ENCODE data around the gene TM4SF18. TPM values are rescaled to one million over a fixed set of nuclear protein-coding genes. Genes with fewer than 3 reads are reported as not detected.
"Not testable (repeated sequence)": the region's sequence is repeated elsewhere in the genome, so short reads cannot be mapped to it uniquely, and the experiment has no call there.

Gene TM4SF18
- total and polyA plus RNA-seq, 4 donors = 2.1 to 28.5 (median 4.1) TPM

DNA sequence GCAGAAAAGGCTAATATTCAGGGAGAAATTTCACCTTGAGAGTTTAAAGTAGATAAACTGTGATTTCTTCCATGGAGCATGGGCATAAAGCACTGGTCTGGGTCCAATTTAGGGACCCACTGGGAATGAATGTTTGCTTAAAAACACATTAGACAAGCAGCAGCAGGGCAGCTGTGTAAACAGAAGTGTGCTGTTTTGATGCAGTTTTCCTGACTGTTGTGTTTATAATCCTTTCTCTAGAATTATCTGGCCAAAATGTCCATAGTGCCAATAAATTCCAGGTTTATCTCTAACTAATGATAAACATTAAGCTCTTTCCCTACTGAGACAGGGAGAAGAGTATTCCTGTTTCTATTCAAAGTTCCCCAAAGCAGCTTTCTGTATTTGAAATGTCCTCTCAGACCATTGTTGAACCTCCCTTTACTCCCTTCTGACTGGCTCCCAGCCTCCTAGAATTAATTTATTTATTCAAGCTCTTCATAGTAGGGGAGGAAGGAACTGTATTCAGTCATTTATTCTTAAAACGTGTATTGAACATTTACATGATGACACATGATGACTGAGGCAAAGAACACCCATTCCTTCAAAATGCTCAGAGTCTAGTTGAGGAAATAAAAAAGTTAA lies 7.0 kb upstream of the TM4SF18 start:
- H3K27me3 ChIP-seq (ENCODE audit: control insufficient read depth in 3 of 3, insufficient read depth in 3 of 3, low read length in 2 of 3) = no peaks in the 10 kb centered on the region
- H3K4me3 ChIP-seq = no peak overlapping the region
- H3K9me3 ChIP-seq (ENCODE audit: control insufficient read depth in 4 of 4, insufficient read depth in 3 of 4, low read length in 3 of 4) = no peaks in the 10 kb centered on the region
- peak overlapping the region; percentile 77 to 83 for H3K27ac ChIP-seq (ENCODE audit: low read depth in 1 of 2, low read length in 1 of 2)
- ATAC-seq (ENCODE audit: insufficient read depth, low FRiP score) (peak; percentile 35), DNase-seq (peak in 1 of 3 donors; percentile 42)
- peaks cover 0 to 11% (median 4%) of the 10 kb centered on the region in 5 donors for H3K4me1 ChIP-seq (ENCODE audit: control insufficient read depth in 5 of 5, insufficient read depth in 5 of 5, low read length in 5 of 5)
- WGBS, 2 donors = 7 to 12% methylated on average over 1 of the region's 1 CpG
- H3K36me3 ChIP-seq (ENCODE audit: control insufficient read depth in 4 of 4, insufficient read depth in 4 of 4, low read length in 4 of 4) = no peaks in the 10 kb centered on the region
- TF ChIP-seq, protein P1, sequence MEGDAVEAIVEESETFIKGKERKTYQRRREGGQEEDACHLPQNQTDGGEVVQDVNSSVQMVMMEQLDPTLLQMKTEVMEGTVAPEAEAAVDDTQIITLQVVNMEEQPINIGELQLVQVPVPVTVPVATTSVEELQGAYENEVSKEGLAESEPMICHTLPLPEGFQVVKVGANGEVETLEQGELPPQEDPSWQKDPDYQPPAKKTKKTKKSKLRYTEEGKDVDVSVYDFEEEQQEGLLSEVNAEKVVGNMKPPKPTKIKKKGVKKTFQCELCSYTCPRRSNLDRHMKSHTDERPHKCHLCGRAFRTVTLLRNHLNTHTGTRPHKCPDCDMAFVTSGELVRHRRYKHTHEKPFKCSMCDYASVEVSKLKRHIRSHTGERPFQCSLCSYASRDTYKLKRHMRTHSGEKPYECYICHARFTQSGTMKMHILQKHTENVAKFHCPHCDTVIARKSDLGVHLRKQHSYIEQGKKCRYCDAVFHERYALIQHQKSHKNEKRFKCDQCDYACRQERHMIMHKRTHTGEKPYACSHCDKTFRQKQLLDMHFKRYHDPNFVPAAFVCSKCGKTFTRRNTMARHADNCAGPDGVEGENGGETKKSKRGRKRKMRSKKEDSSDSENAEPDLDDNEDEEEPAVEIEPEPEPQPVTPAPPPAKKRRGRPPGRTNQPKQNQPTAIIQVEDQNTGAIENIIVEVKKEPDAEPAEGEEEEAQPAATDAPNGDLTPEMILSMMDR (IDR thresholded peaks at IDR 0.05; ENCODE audit: control extremely low read depth, extremely low read depth) = no peak
- no peak overlapping the region for H3K9ac ChIP-seq (ENCODE audit: insufficient read depth in 1 of 2, low read length in 2 of 2)

DNA sequence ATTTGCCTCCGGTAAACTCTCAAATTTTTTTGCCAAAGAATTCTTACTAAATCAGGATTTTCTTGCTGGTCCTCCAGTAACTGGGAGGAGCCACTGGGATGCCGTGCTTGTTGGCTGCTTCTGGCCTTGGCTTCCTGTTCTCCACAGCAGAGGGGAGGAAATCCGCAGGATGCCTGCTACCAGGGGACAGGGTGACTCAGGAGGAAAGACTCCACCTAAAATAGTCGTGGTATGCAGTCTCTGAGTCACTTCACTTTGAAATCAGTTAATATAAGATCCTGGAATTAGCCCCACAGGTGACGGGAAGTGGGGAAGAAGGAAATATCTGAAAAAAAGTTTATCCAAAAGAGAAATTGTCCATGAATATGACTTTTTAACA lies 6.5 kb upstream of the TM4SF18 start:
- Histone ChIP-seq H3K36me3 (ENCODE audit: control insufficient read depth in 4 of 4, insufficient read depth in 4 of 4, low read length in 4 of 4) (no peaks in the 10 kb centered on the region), H3K4me3 (no peak overlapping the region), H3K4me1 (ENCODE audit: control insufficient read depth in 5 of 5, insufficient read depth in 5 of 5, low read length in 5 of 5) (peaks cover 0 to 11% (median 4%) of the 10 kb centered on the region in 5 donors), H3K9ac (ENCODE audit: insufficient read depth in 1 of 2, low read length in 2 of 2) (no peak overlapping the region), H3K27me3 (ENCODE audit: control insufficient read depth in 3 of 3, insufficient read depth in 3 of 3, low read length in 2 of 3) (no peaks in the 10 kb centered on the region), H3K27ac (ENCODE audit: low read depth in 1 of 2, low read length in 1 of 2) (peak overlapping the region in 1 of 2 donors; percentile 83), H3K9me3 (ENCODE audit: control insufficient read depth in 4 of 4, insufficient read depth in 3 of 4, low read length in 3 of 4) (no peaks in the 10 kb centered on the region)
- peak; percentile 24 to 71 (median 38) for DNase-seq
- peak; percentile 94 for ATAC-seq (ENCODE audit: insufficient read depth, low FRiP score)
- TF ChIP-seq, protein P1 (IDR thresholded peaks at IDR 0.05; ENCODE audit: control extremely low read depth, extremely low read depth) = no peak
- WGBS, 2 donors = 5 to 6% methylated on average over 5 of the region's 5 CpGs

DNA sequence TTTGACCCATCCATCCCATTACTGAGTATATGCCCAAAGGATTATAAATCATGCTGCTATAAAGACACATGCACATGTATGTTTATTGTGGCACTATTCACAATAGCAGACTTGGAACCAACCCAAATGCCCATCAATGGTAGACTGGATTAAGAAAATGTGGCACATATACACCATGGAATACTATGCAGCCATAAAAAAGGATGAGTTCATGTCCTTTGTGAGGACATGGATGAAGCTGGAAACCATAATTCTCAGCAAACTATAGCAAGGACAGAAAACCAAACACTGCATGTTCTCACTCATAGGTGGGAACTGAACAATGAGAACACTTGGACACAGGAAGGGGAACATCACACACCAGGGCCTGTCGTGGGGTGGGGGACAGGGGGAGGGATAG lies 4.0 kb upstream of the TM4SF18 start:
- not testable (repeated sequence) for ATAC-seq (ENCODE audit: insufficient read depth, low FRiP score); H3K9me3 ChIP-seq (ENCODE audit: control insufficient read depth in 4 of 4, insufficient read depth in 3 of 4, low read length in 3 of 4); H3K36me3 ChIP-seq (ENCODE audit: control insufficient read depth in 4 of 4, insufficient read depth in 4 of 4, low read length in 4 of 4); H3K27me3 ChIP-seq (ENCODE audit: control insufficient read depth in 3 of 3, insufficient read depth in 3 of 3, low read length in 2 of 3); DNase-seq; H3K9ac ChIP-seq (ENCODE audit: insufficient read depth in 1 of 2, low read length in 2 of 2); H3K27ac ChIP-seq (ENCODE audit: low read depth in 1 of 2, low read length in 1 of 2); H3K4me3 ChIP-seq
- 70 to 77% methylated on average over 1 of the region's 1 CpG for WGBS, 2 donors
- H3K4me1 ChIP-seq (ENCODE audit: control insufficient read depth in 5 of 5, insufficient read depth in 5 of 5, low read length in 5 of 5) = peaks cover 0 to 11% (median 3%) of the 10 kb centered on the region in 5 donors

DNA sequence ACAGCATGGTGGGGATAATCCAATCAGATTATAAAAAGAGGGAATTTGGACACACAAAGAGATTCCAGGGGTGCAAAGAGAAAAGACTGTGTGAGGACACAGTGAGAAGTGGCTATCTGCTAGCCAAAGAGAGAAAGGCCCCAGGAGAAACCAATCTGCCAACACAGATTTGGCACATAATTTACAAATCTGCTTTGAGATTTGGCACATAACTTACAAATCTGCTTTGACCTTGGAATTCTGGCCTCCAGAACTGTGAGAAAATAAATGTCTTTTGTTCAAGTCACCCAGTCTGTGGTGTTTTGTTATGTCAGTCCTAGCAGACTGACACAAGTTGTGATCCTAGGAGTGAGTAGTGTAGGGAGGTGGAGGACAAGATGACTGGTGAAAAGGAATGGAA lies 3.5 kb upstream of the TM4SF18 start:
- no peak for ATAC-seq (ENCODE audit: insufficient read depth, low FRiP score)
- no peaks in the 10 kb centered on the region for H3K9me3 ChIP-seq (ENCODE audit: control insufficient read depth in 4 of 4, insufficient read depth in 3 of 4, low read length in 3 of 4)
- no peaks in the 10 kb centered on the region for H3K27me3 ChIP-seq (ENCODE audit: control insufficient read depth in 3 of 3, insufficient read depth in 3 of 3, low read length in 2 of 3)
- no peak overlapping the region for H3K27ac ChIP-seq (ENCODE audit: low read depth in 1 of 2, low read length in 1 of 2)
- H3K9ac ChIP-seq (ENCODE audit: insufficient read depth in 1 of 2, low read length in 2 of 2) = no peak overlapping the region
- no peak overlapping the region for H3K4me3 ChIP-seq
- TF ChIP-seq, protein P1 (IDR thresholded peaks at IDR 0.05; ENCODE audit: control extremely low read depth, extremely low read depth) = no peak
- H3K36me3 ChIP-seq (ENCODE audit: control insufficient read depth in 4 of 4, insufficient read depth in 4 of 4, low read length in 4 of 4) = no peaks in the 10 kb centered on the region
- no peak for DNase-seq
- H3K4me1 ChIP-seq (ENCODE audit: control insufficient read depth in 5 of 5, insufficient read depth in 5 of 5, low read length in 5 of 5) = peaks cover 0 to 11% (median 3%) of the 10 kb centered on the region in 5 donors
